ENCODE results near the gene C10orf67.
"Not testable (repeated sequence)": the region's sequence is repeated elsewhere in the genome, so short reads cannot be mapped to it uniquely, and the experiment has no call there.

The C10orf67 gene

GRCh38 chr10:23253780-23254179 is 90.8 kb downstream of the C10orf67 start:
- ATAC-seq (ENCODE audit: insufficient read depth, low read depth) = no peak
- H3K36me3 ChIP-seq (ENCODE audit: insufficient read depth, low read length) = no peaks in the 10 kb centered on the region
- no peaks in the 10 kb centered on the region for H3K4me1 ChIP-seq (ENCODE audit: insufficient read depth, low read length)
- no peaks in the 10 kb centered on the region for H4K20me1 ChIP-seq (ENCODE audit: insufficient read depth, low read length)
- no peaks in the 10 kb centered on the region for H3K79me2 ChIP-seq (ENCODE audit: insufficient read depth, low read length)
- no peak for TF ChIP-seq EZH2 (IDR thresholded peaks at IDR 0.05; ENCODE audit: borderline replicate concordance, low read depth, low read length, severe bottlenecking)
- H3K4me2 ChIP-seq (ENCODE audit: insufficient read depth, low read length) = no peak overlapping the region
- no peak overlapping the region for H3K27ac ChIP-seq (ENCODE audit: low read length)
- no peak overlapping the region for H3K9ac ChIP-seq (ENCODE audit: low read depth, low read length)
- H3K9me3 ChIP-seq (ENCODE audit: insufficient read depth, low read length, severe bottlenecking) = no peaks in the 10 kb centered on the region
- no peak for DNase-seq
- no peaks in the 10 kb centered on the region for H3K27me3 ChIP-seq (ENCODE audit: insufficient read depth, low read length, poor library complexity)
- no peak overlapping the region for H2AFZ ChIP-seq (ENCODE audit: low read depth, low read length)
- no peak overlapping the region for H3K4me3 ChIP-seq (ENCODE audit: low read depth in 1 of 2, low read length in 2 of 2)

- not testable (repeated sequence) for H3K27me3 ChIP-seq (ENCODE audit: insufficient read depth, low read length, poor library complexity); H3K79me2 ChIP-seq (ENCODE audit: insufficient read depth, low read length); H3K4me3 ChIP-seq (ENCODE audit: low read depth in 1 of 2, low read length in 2 of 2); H3K4me2 ChIP-seq (ENCODE audit: insufficient read depth, low read length); H4K20me1 ChIP-seq (ENCODE audit: insufficient read depth, low read length); H3K4me1 ChIP-seq (ENCODE audit: insufficient read depth, low read length); H3K36me3 ChIP-seq (ENCODE audit: insufficient read depth, low read length); H3K27ac ChIP-seq (ENCODE audit: low read length); ATAC-seq (ENCODE audit: insufficient read depth, low read depth); H2AFZ ChIP-seq (ENCODE audit: low read depth, low read length); DNase-seq; H3K9me3 ChIP-seq (ENCODE audit: insufficient read depth, low read length, severe bottlenecking); H3K9ac ChIP-seq (ENCODE audit: low read depth, low read length)
Measured at GRCh38 chr10:23252859-23253258, 91.7 kb downstream of the C10orf67 start.

GRCh38 chr10:23241779-23242178 is 102.8 kb downstream of the C10orf67 start:
- H3K4me1 ChIP-seq (ENCODE audit: insufficient read depth, low read length); H3K4me3 ChIP-seq (ENCODE audit: low read depth in 1 of 2, low read length in 2 of 2); H3K27ac ChIP-seq (ENCODE audit: low read length); ATAC-seq (ENCODE audit: insufficient read depth, low read depth); H3K36me3 ChIP-seq (ENCODE audit: insufficient read depth, low read length); H4K20me1 ChIP-seq (ENCODE audit: insufficient read depth, low read length); H3K27me3 ChIP-seq (ENCODE audit: insufficient read depth, low read length, poor library complexity); H3K4me2 ChIP-seq (ENCODE audit: insufficient read depth, low read length); DNase-seq; H3K9ac ChIP-seq (ENCODE audit: low read depth, low read length); H3K9me3 ChIP-seq (ENCODE audit: insufficient read depth, low read length, severe bottlenecking); H2AFZ ChIP-seq (ENCODE audit: low read depth, low read length); H3K79me2 ChIP-seq (ENCODE audit: insufficient read depth, low read length): not testable (repeated sequence)

- H3K36me3 ChIP-seq (ENCODE audit: insufficient read depth, low read length) = no peaks in the 10 kb centered on the region
- H2AFZ ChIP-seq (ENCODE audit: low read depth, low read length) = no peak overlapping the region
- no peak overlapping the region for H3K4me2 ChIP-seq (ENCODE audit: insufficient read depth, low read length)
- H3K79me2 ChIP-seq (ENCODE audit: insufficient read depth, low read length) = no peaks in the 10 kb centered on the region
- TF ChIP-seq CTCF (IDR thresholded peaks at IDR 0.05; ENCODE audit: borderline replicate concordance, extremely low read depth, low read length, poor library complexity, severe bottlenecking) (no peak), EZH2 (IDR thresholded peaks at IDR 0.05; ENCODE audit: borderline replicate concordance, low read depth, low read length, severe bottlenecking) (no peak)
- H4K20me1 ChIP-seq (ENCODE audit: insufficient read depth, low read length) = no peaks in the 10 kb centered on the region
- H3K27ac ChIP-seq (ENCODE audit: low read length) = no peak overlapping the region
- no peaks in the 10 kb centered on the region for H3K9me3 ChIP-seq (ENCODE audit: insufficient read depth, low read length, severe bottlenecking)
- H3K4me3 ChIP-seq (ENCODE audit: low read depth in 1 of 2, low read length in 2 of 2) = no peak overlapping the region
- no peak overlapping the region for H3K9ac ChIP-seq (ENCODE audit: low read depth, low read length)
- ATAC-seq (ENCODE audit: insufficient read depth, low read depth) (no peak), DNase-seq (no peak)
- no peaks in the 10 kb centered on the region for H3K4me1 ChIP-seq (ENCODE audit: insufficient read depth, low read length)
- no peaks in the 10 kb centered on the region for H3K27me3 ChIP-seq (ENCODE audit: insufficient read depth, low read length, poor library complexity)
Measured at GRCh38 chr10:23238015-23238414, 106.6 kb downstream of the C10orf67 start.

GRCh38 chr10:23230582-23230981 is 114.0 kb downstream of the C10orf67 start:
- Histone ChIP-seq H3K36me3 (ENCODE audit: insufficient read depth, low read length) (no peaks in the 10 kb centered on the region), H4K20me1 (ENCODE audit: insufficient read depth, low read length) (no peaks in the 10 kb centered on the region), H3K4me1 (ENCODE audit: insufficient read depth, low read length) (no peaks in the 10 kb centered on the region), H3K4me3 (ENCODE audit: low read depth in 1 of 2, low read length in 2 of 2) (no peak overlapping the region), H3K27ac (ENCODE audit: low read length) (no peak overlapping the region), H3K27me3 (ENCODE audit: insufficient read depth, low read length, poor library complexity) (no peaks in the 10 kb centered on the region), H3K9ac (ENCODE audit: low read depth, low read length) (no peak overlapping the region), H2AFZ (ENCODE audit: low read depth, low read length) (no peak overlapping the region), H3K4me2 (ENCODE audit: insufficient read depth, low read length) (no peak overlapping the region), H3K79me2 (ENCODE audit: insufficient read depth, low read length) (no peaks in the 10 kb centered on the region), H3K9me3 (ENCODE audit: insufficient read depth, low read length, severe bottlenecking) (no peaks in the 10 kb centered on the region)
- ATAC-seq (ENCODE audit: insufficient read depth, low read depth) (no peak), DNase-seq (no peak)
- TF ChIP-seq CTCF (IDR thresholded peaks at IDR 0.05; ENCODE audit: borderline replicate concordance, extremely low read depth, low read length, poor library complexity, severe bottlenecking) (no peak), EZH2 (IDR thresholded peaks at IDR 0.05; ENCODE audit: borderline replicate concordance, low read depth, low read length, severe bottlenecking) (no peak)
